IMR-90 (cell line): Measurements from ENCODE around the gene TTLL11. TPM values are rescaled to one million over a fixed set of nuclear protein-coding genes. Genes with fewer than 3 reads are reported as not detected.
A peak's percentile ranks its signal among the peaks of the same experiment; 100 is the strongest.

Source experiments
- ATAC-seq: fragments of 200-7000 bp; cut with Tn5 transposase; 2 replicates; pipeline ENCODE4 v1.9.1; 2020; ENCODE audit warnings: low read depth, mild to moderate bottlenecking, moderate library complexity
- BruUV-seq: library from RNA; stranded (reverse); fragments of 400-500 nt; replicated peaks from 2 replicates; lab custom pipeline; 2021; lab: Mats Ljungman, UMichigan
- CTCF ChIA-PET: fragments of 300-600 bp; formaldehyde crosslinking; extraction: SDS; loops from one replicate; lab custom pipeline; 2021; ENCODE audit warnings: antibody characterized with exemption; lab: Yijun Ruan, JAX
- POLR2A ChIA-PET: fragments of 300-600 bp; sonication (Branson Sonifier 250); formaldehyde crosslinking; loops from one replicate; lab custom pipeline; 2022; ENCODE audit warnings: antibody characterized with exemption; ENCODE audit not compliant: unreplicated experiment; lab: Charles Lee
- DNase-seq: peaks from one replicate; pipeline ENCODE4 v3.0.0; 2013
- H2AFZ ChIP-seq: replicated peaks from 2 replicates; pipeline ENCODE3; 2013; ENCODE audit warnings: low read length, mild to moderate bottlenecking; ENCODE audit not compliant: poor library complexity
- H2AK5ac ChIP-seq: 2 replicates; pipeline ENCODE4 v1.6.1; 2013; ENCODE audit warnings: low read depth, low read length, inconsistent platforms
- H2AK9ac ChIP-seq: replicated peaks from 2 replicates; pipeline ENCODE3; 2013; ENCODE audit warnings: mild to moderate bottlenecking, low read depth, low read length, moderate library complexity; ENCODE audit not compliant: poor library complexity
- H2BK120ac ChIP-seq: 2 replicates; pipeline ENCODE4 v1.6.1; 2013; ENCODE audit warnings: low read depth, low read length, inconsistent platforms
- H2BK15ac ChIP-seq: 3 replicates; pipeline ENCODE4 v1.6.1; 2013; ENCODE audit warnings: low read depth, low read length, inconsistent platforms
- H2BK20ac ChIP-seq: 2 replicates; pipeline ENCODE4 v1.6.1; 2013; ENCODE audit warnings: low read depth, mild to moderate bottlenecking, inconsistent platforms, low read length, moderate library complexity
- H2BK5ac ChIP-seq: 2 replicates; pipeline ENCODE4 v1.6.1; 2013; ENCODE audit warnings: mild to moderate bottlenecking, low read depth, low read length, inconsistent platforms; ENCODE audit not compliant: poor library complexity, severe bottlenecking
- H3K14ac ChIP-seq: replicated peaks from 2 replicates; pipeline ENCODE4 v1.6.1; 2013; ENCODE audit warnings: low read depth, low read length, inconsistent platforms
- H3K18ac ChIP-seq: 2 replicates; pipeline ENCODE4 v1.6.1; 2013; ENCODE audit warnings: low read depth, low read length, control low read depth
- H3K23ac ChIP-seq: 2 replicates; pipeline ENCODE4 v1.6.1; 2013; ENCODE audit warnings: low read depth, low read length, inconsistent platforms
- H3K27ac ChIP-seq: 2 replicates; pipeline ENCODE4 v1.5.1; 2013; ENCODE audit warnings: mild to moderate bottlenecking, control low read depth, low read length; ENCODE audit not compliant: insufficient read depth
- H3K27me3 ChIP-seq: 2 replicates; pipeline ENCODE4 v1.6.1; 2013; ENCODE audit warnings: low read length; ENCODE audit not compliant: control insufficient read depth, insufficient read depth
- H3K36me3 ChIP-seq: 2 replicates; pipeline ENCODE4 v1.6.1; 2013; ENCODE audit warnings: low read length, mixed read lengths; ENCODE audit not compliant: control insufficient read depth, insufficient read depth
- H3K4ac ChIP-seq: 2 replicates; pipeline ENCODE4 v1.6.1; 2013; ENCODE audit warnings: low read depth, low read length, inconsistent platforms
- H3K4me1 ChIP-seq: 2 replicates; pipeline ENCODE4 v1.6.1; 2013; ENCODE audit warnings: low read length, mixed read lengths; ENCODE audit not compliant: control insufficient read depth, insufficient read depth
- H3K4me2 ChIP-seq: 2 replicates; pipeline ENCODE4 v1.6.1; 2013; ENCODE audit warnings: low read depth, mild to moderate bottlenecking, control low read depth, low read length, moderate library complexity
- H3K4me3 ChIP-seq: 2 replicates; pipeline ENCODE4 v1.5.1; 2013; ENCODE audit warnings: low read depth, mild to moderate bottlenecking, control low read depth, low read length, moderate library complexity; ENCODE audit not compliant: insufficient read depth
- H3K56ac ChIP-seq: 2 replicates; pipeline ENCODE4 v1.6.1; 2013; ENCODE audit warnings: low read length, inconsistent platforms; ENCODE audit not compliant: insufficient read depth; ENCODE audit errors: extremely low read depth
- H3K79me1 ChIP-seq, 2 experiments: 2 replicates each; pipeline ENCODE4 v1.6.1; 2013; ENCODE audit warnings: low read length in 2 of 2, inconsistent platforms in 1 of 2, low read depth in 1 of 2
- H3K9ac ChIP-seq: 2 replicates; pipeline ENCODE4 v1.6.1; 2013; ENCODE audit warnings: low read depth, low read length, control low read depth
- H3K9me1 ChIP-seq: 2 replicates; pipeline ENCODE4 v1.6.1; 2013; ENCODE audit warnings: low read length, inconsistent platforms; ENCODE audit not compliant: insufficient read depth
- H3K9me3 ChIP-seq: 2 replicates; pipeline ENCODE4 v1.6.1; 2013; ENCODE audit warnings: low read length; ENCODE audit not compliant: control insufficient read depth, insufficient read depth
- H4K20me1 ChIP-seq: 2 replicates; pipeline ENCODE4 v1.6.1; 2013; ENCODE audit warnings: low read length, inconsistent platforms; ENCODE audit not compliant: insufficient read depth
- H4K5ac ChIP-seq: 2 replicates; pipeline ENCODE4 v1.6.1; 2013; ENCODE audit warnings: mild to moderate bottlenecking, low read depth, low read length, control low read depth
- H4K8ac ChIP-seq, 2 experiments: 2 replicates each; pipeline ENCODE4 v1.6.1; 2013; ENCODE audit warnings: low read depth in 2 of 2, low read length in 2 of 2, control low read depth in 1 of 2, inconsistent platforms in 1 of 2
- H4K91ac ChIP-seq: 2 replicates; pipeline ENCODE4 v1.6.1; 2013; ENCODE audit warnings: low read depth, low read length, inconsistent platforms; ENCODE audit not compliant: insufficient read depth
- BHLHE40 ChIP-seq: fragments of 150-350 bp; IDR thresholded peaks from 2 replicates; pipeline ENCODE4 v1.6.1; 2016; ENCODE audit warnings: mild to moderate bottlenecking, low read depth, low read length
- CEBPB ChIP-seq: IDR thresholded peaks from 2 replicates; pipeline ENCODE4 v1.6.1; 2012; ENCODE audit warnings: low read depth, low read length, improper control_type of control experiment
- CHD1 ChIP-seq: IDR thresholded peaks from 2 replicates; pipeline ENCODE4 v1.6.1; 2012; ENCODE audit warnings: low read depth, low read length, improper control_type of control experiment
- ELK1 ChIP-seq: fragments of 150-350 bp; IDR thresholded peaks from 2 replicates; pipeline ENCODE4 v1.6.1; 2016; ENCODE audit warnings: low read depth, mild to moderate bottlenecking, low read length, moderate library complexity, borderline replicate concordance
- FOS ChIP-seq: fragments of 150-350 bp; IDR thresholded peaks from 2 replicates; pipeline ENCODE4 v1.6.1; 2016; ENCODE audit warnings: low read depth, low read length
- MAZ ChIP-seq: IDR thresholded peaks from 2 replicates; pipeline ENCODE4 v1.6.1; 2012; ENCODE audit warnings: low read depth, mild to moderate bottlenecking, low read length, improper control_type of control experiment, moderate library complexity, borderline replicate concordance
- MXI1 ChIP-seq: IDR thresholded peaks from 2 replicates; pipeline ENCODE4 v1.6.1; 2012; ENCODE audit warnings: low read depth, mild to moderate bottlenecking, low read length, moderate library complexity, borderline replicate concordance
- NFE2L2 ChIP-seq: fragments of 150-350 bp; IDR thresholded peaks from 2 replicates; pipeline ENCODE4 v1.6.1; 2016; ENCODE audit warnings: low read depth, mild to moderate bottlenecking, low read length
- RAD21 ChIP-seq: IDR thresholded peaks from 2 replicates; pipeline ENCODE4 v1.6.1; 2012; ENCODE audit warnings: low read length, improper control_type of control experiment
- RCOR1 ChIP-seq: IDR thresholded peaks from 2 replicates; pipeline ENCODE4 v1.6.1; 2012; ENCODE audit warnings: mild to moderate bottlenecking, low read length, improper control_type of control experiment; ENCODE audit not compliant: insufficient replicate concordance
- RFX5 ChIP-seq: IDR thresholded peaks from 2 replicates; pipeline ENCODE4 v1.8.0; 2012; ENCODE audit warnings: low read depth, mild to moderate bottlenecking, low read length, moderate library complexity
- SMC3 ChIP-seq: fragments of 150-350 bp; IDR thresholded peaks from 2 replicates; pipeline ENCODE4 v1.6.1; 2016; ENCODE audit warnings: low read depth, mild to moderate bottlenecking, antibody characterized with exemption, low read length, moderate library complexity
- WGBS, 2 experiments: methylation state at CpG; one replicate each; pipeline versions ENCODE4 v1.1.5 to v1.1.7; 2013; ENCODE audit warnings: missing lambda C conversion rate in 2 of 2; ENCODE audit not compliant: insufficient read length in 1 of 2; ENCODE audit errors: extremely low coverage in 2 of 2; 5-methylcytosine and 5-hydroxymethylcytosine counted together
- dilution Hi-C: fragments of 300-500 bp; cut with HindIII; formaldehyde crosslinking; loops from one replicate; pipeline ENCODE4 v1.14.3; 2018; ENCODE audit warnings: low sequenced_read_pairs; ENCODE audit not compliant: unreplicated experiment
- in situ Hi-C: fragments of 300-500 bp; cut with MboI; formaldehyde crosslinking; loops from 3 replicates; pipeline ENCODE4 v1.14.3; 2019; ENCODE audit warnings: low sequenced_read_pairs, inconsistent platforms, mixed read lengths
- intact Hi-C: fragments of 100-400 bp; cut with micrococcal nuclease; formaldehyde crosslinking; loops from 2 replicates; pipeline ENCODE4 v1.10.0; 2022
- polyA plus RNA-seq, 3 experiments: library from polyadenylated mRNA; depleted of rRNA; stranded (reverse); fragments of >200 nt; gene quantifications; 2 replicates each; pipeline ENCODE4 v1.2.3, GENCODE V29; 2012; ENCODE audit warnings: low replicate concordance in 1 of 3
- total RNA-seq: library from RNA; depleted of rRNA; stranded (reverse); fragments of >200 nt; gene quantifications from 2 replicates; pipeline ENCODE4 v1.2.3, GENCODE V29; 2012
- TF ChIP-seq, protein P1 (sequence below): fragments of 150-350 bp; IDR thresholded peaks from 2 replicates; pipeline ENCODE4 v1.6.1; 2017; ENCODE audit warnings: mild to moderate bottlenecking, antibody characterized with exemption, low read length, low read depth

TTLL11 gene
- total and polyA plus RNA-seq, 2 of the 4 experiments (the other 2 are of a cell fraction) = 2.0 to 4.6 TPM

DNA sequence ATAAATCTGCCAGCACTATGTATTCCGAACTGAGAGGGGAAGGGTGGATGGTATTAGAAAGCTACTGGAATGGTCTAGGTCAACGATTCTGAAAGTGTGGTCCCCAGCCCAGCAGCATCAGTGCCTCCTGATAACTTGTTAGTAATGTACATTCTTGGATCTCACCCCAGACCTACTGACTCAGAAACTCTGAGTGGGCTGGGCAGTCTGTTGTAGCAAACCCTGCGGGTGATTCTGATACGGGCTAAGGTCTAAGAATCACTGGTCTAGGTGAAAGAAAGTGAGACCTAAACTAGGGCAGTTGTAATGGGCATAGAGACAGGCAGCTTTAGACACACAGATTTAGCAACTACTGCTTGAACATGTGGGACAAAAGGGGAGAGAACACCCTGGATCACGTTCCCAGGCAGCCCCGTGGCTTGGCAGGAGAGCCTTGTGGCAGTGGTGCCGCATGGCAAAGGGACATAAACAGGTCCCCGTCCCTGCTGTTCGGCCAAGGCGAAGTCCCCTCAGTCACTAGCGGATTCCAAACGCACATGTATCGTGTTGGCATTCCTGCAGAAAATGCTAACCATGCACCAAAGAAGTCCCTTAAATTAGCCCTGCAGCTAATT lies 216.3 kb downstream of the TTLL11 start (continued):
- TF ChIP-seq MAZ (peak; percentile 17; the same call in 1 of the 2 replicates), CHD1 (no peak)

- Histone ChIP-seq H2AK9ac (no peak overlapping the region), H3K79me1 (no peaks in the 10 kb centered on the region), H4K91ac (no peak overlapping the region), H3K27me3 (peaks cover 7% of the 10 kb centered on the region; the same call in 1 of the 2 replicates), H2BK20ac (no peak overlapping the region), H2AFZ (no peak overlapping the region), H2BK5ac (no peak overlapping the region), H2AK5ac (peak overlapping the region; percentile 75), H4K20me1 (peaks cover 3% of the 10 kb centered on the region; the same call in 1 of the 2 replicates), H3K27ac (no peak overlapping the region), H3K4me1 (peaks cover 12% of the 10 kb centered on the region), H4K8ac (no peak overlapping the region), H2BK120ac (peak overlapping the region; percentile 55; the same call in 1 of the 2 replicates), H3K9me3 (no peaks in the 10 kb centered on the region), H3K4me3 (no peak overlapping the region), H3K4ac (peak overlapping the region; percentile 17; the same call in 1 of the 2 replicates), H3K9ac (no peak overlapping the region), H3K9me1 (peaks cover 14% of the 10 kb centered on the region), H3K4me2 (peak overlapping the region; percentile 21; the same call in 1 of the 2 replicates), H3K23ac (no peak overlapping the region), H3K36me3 (no peaks in the 10 kb centered on the region), H3K14ac (0 out of 2 replicates have a peak overlapping the region, but pooled peaks have one; percentile 38), H3K18ac (no peak overlapping the region), H2BK15ac (no peak overlapping the region), H4K5ac (no peak overlapping the region), H3K56ac (no peak overlapping the region)
- in situ Hi-C loops (no loop called here), intact Hi-C loops (no loop called here), dilution Hi-C loops (no loop called here)
- DNase-seq (no peak), ATAC-seq (peak; percentile 30; the same call in 1 of the 2 replicates)
- BruUV-seq = no TSS peak
- ChIA-PET CTCF (interaction anchor here (0.8 kb wide), 1 partner anchor 29 kb away, joined by 6 read pairs; no protein-coding TSS in a partner anchor), POLR2A (no interaction called here)
- 17% methylated on average over 1 of the region's 2 CpGs; no CpG with 5 or more reads in 1 of the 2 experiments for WGBS, 2 experiments
- TF ChIP-seq FOS (no peak), CEBPB (no peak), RAD21 (no peak), NFE2L2 (no peak), CHD1 (no peak), RFX5 (no peak), BHLHE40 (no peak), MXI1 (no peak), SMC3 (no peak), ELK1 (no peak), RCOR1 (no peak)
- TF ChIP-seq, protein P1, sequence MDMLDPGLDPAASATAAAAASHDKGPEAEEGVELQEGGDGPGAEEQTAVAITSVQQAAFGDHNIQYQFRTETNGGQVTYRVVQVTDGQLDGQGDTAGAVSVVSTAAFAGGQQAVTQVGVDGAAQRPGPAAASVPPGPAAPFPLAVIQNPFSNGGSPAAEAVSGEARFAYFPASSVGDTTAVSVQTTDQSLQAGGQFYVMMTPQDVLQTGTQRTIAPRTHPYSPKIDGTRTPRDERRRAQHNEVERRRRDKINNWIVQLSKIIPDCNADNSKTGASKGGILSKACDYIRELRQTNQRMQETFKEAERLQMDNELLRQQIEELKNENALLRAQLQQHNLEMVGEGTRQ = no peak
Observed at GRCh38 chr9:121876255-121876654, 216.9 kb downstream of the TTLL11 start.
